H9 (cell line): ENCODE data around the gene ROPN1B. TPM values are rescaled to one million over a fixed set of nuclear protein-coding genes. Genes with fewer than 3 reads are reported as not detected.
"Not testable (repeated sequence)": the region's sequence is repeated elsewhere in the genome, so short reads cannot be mapped to it uniquely, and the experiment has no call there.

ENCODE experiments used
- DNase-seq: peaks from one replicate; pipeline ENCODE4 v3.0.0-alpha.2; 2017
- H2AFZ ChIP-seq: one replicate; pipeline ENCODE4 v1.6.1; 2013; ENCODE audit warnings: mild to moderate bottlenecking, low read length, control low read depth, moderate library complexity
- H2AK5ac ChIP-seq: 2 replicates; pipeline ENCODE4 v1.6.1; 2013; ENCODE audit warnings: low read length, control low read depth, mixed read lengths; ENCODE audit not compliant: insufficient read length
- H2BK120ac ChIP-seq: one replicate; pipeline ENCODE4 v1.6.1; 2013; ENCODE audit warnings: low read depth, mild to moderate bottlenecking, low read length, control low read depth, inconsistent platforms; ENCODE audit not compliant: poor library complexity, severe bottlenecking
- H2BK12ac ChIP-seq: 2 replicates; pipeline ENCODE4 v1.6.1; 2013; ENCODE audit warnings: low read length, control low read depth, mixed read lengths, low read depth; ENCODE audit not compliant: insufficient read length
- H2BK15ac ChIP-seq: 2 replicates; pipeline ENCODE4 v1.6.1; 2013; ENCODE audit warnings: low read depth, low read length, control low read depth
- H2BK20ac ChIP-seq: one replicate; pipeline ENCODE4 v1.6.1; 2013; ENCODE audit warnings: low read depth, mild to moderate bottlenecking, low read length, control low read depth, inconsistent platforms; ENCODE audit not compliant: poor library complexity, severe bottlenecking
- H2BK5ac ChIP-seq: 2 replicates; pipeline ENCODE4 v1.6.1; 2013; ENCODE audit warnings: low read length, control low read depth, mixed read lengths; ENCODE audit not compliant: insufficient read length
- H3K14ac ChIP-seq: 2 replicates; pipeline ENCODE4 v1.6.1; 2013; ENCODE audit warnings: low read length, control low read depth; ENCODE audit not compliant: insufficient read depth
- H3K18ac ChIP-seq: 2 replicates; pipeline ENCODE4 v1.6.1; 2013; ENCODE audit warnings: low read depth, mild to moderate bottlenecking, mixed read lengths, low read length, control low read depth; ENCODE audit not compliant: insufficient read length
- H3K23ac ChIP-seq: 2 replicates; pipeline ENCODE4 v1.6.1; 2013; ENCODE audit warnings: low read length, control low read depth, mixed read lengths, low read depth; ENCODE audit not compliant: insufficient read length
- H3K23me2 ChIP-seq: 2 replicates; pipeline ENCODE4 v1.6.1; 2013; ENCODE audit warnings: low read depth, mild to moderate bottlenecking, mixed read lengths, low read length, control low read depth; ENCODE audit not compliant: insufficient read length, poor library complexity, severe bottlenecking
- H3K27ac ChIP-seq: 2 replicates; pipeline ENCODE4 v1.5.1; 2013; ENCODE audit warnings: low read length, control low read depth, mixed read lengths, low read depth; ENCODE audit not compliant: insufficient read length
- H3K27me3 ChIP-seq: 2 replicates; pipeline ENCODE4 v1.6.1; 2013; ENCODE audit warnings: low read length, control low read depth, inconsistent platforms; ENCODE audit not compliant: insufficient read depth
- H3K4ac ChIP-seq: 2 replicates; pipeline ENCODE4 v1.6.1; 2013; ENCODE audit warnings: low read depth, mild to moderate bottlenecking, control low read depth, inconsistent platforms, low read length, moderate library complexity
- H3K4me1 ChIP-seq: 2 replicates; pipeline ENCODE4 v1.6.1; 2013; ENCODE audit warnings: low read length, control low read depth, inconsistent platforms; ENCODE audit not compliant: insufficient read depth
- H3K4me2 ChIP-seq: 2 replicates; pipeline ENCODE4 v1.6.1; 2013; ENCODE audit warnings: low read length, control low read depth, mixed read lengths; ENCODE audit not compliant: insufficient read length, insufficient read depth
- H3K56ac ChIP-seq: 2 replicates; pipeline ENCODE4 v1.6.1; 2013; ENCODE audit warnings: low read depth, mild to moderate bottlenecking, mixed read lengths, low read length, control low read depth; ENCODE audit not compliant: insufficient read length
- H3K79me1 ChIP-seq: 2 replicates; pipeline ENCODE4 v1.6.1; 2013; ENCODE audit warnings: low read depth, mild to moderate bottlenecking, moderate library complexity, low read length, control low read depth, inconsistent platforms; ENCODE audit not compliant: insufficient read depth, poor library complexity, severe bottlenecking
- H3K79me2 ChIP-seq: 2 replicates; pipeline ENCODE4 v1.6.1; 2013; ENCODE audit warnings: low read length, control low read depth, inconsistent platforms; ENCODE audit not compliant: insufficient read depth
- H3K9ac ChIP-seq: 2 replicates; pipeline ENCODE4 v1.6.1; 2013; ENCODE audit warnings: low read length, control low read depth, mixed read lengths; ENCODE audit not compliant: insufficient read length; ENCODE audit errors: extremely low read depth
- H3K9me3 ChIP-seq: one replicate; pipeline ENCODE4 v1.6.1; 2013; ENCODE audit warnings: low read depth, low read length, inconsistent platforms; ENCODE audit not compliant: control insufficient read depth
- H3T11ph ChIP-seq: one replicate; pipeline ENCODE4 v1.6.1; 2013; ENCODE audit warnings: mild to moderate bottlenecking, low read length, control low read depth, inconsistent platforms
- H4K20me1 ChIP-seq: one replicate; pipeline ENCODE4 v1.6.1; 2013; ENCODE audit not compliant: control insufficient read depth, insufficient read length, insufficient read depth
- H4K5ac ChIP-seq: 2 replicates; pipeline ENCODE4 v1.6.1; 2013; ENCODE audit warnings: low read depth, mild to moderate bottlenecking, mixed read lengths, low read length, control low read depth; ENCODE audit not compliant: insufficient read length
- H4K8ac ChIP-seq: replicated peaks from 2 replicates; pipeline ENCODE4 v1.6.1; 2013; ENCODE audit warnings: low read length, control low read depth, mixed read lengths, low read depth; ENCODE audit not compliant: insufficient read length
- H4K91ac ChIP-seq: 2 replicates; pipeline ENCODE4 v1.6.1; 2013; ENCODE audit warnings: low read depth, mild to moderate bottlenecking, moderate library complexity, mixed read lengths, low read length, control low read depth; ENCODE audit not compliant: insufficient read length
- H3K27ac Mint-ChIP-seq, 3 experiments: 2 replicates in 2 of 3; 3 replicates in 1 of 3; pipeline ENCODE4 v1.8.0; 2020 to 2021; ENCODE audit warnings: mixed read lengths in 3 of 3, mild to moderate bottlenecking in 1 of 3, moderate library complexity in 1 of 3
- H3K27me3 Mint-ChIP-seq: 2 replicates; pipeline ENCODE4 v1.8.0; 2021; ENCODE audit warnings: low read depth, mild to moderate bottlenecking, moderate library complexity, mixed read lengths
- H3K36me3 Mint-ChIP-seq, 3 experiments: 2 replicates in 2 of 3; 3 replicates in 1 of 3; pipeline ENCODE4 v1.8.0; 2020 to 2021; ENCODE audit warnings: low read depth in 3 of 3, mixed read lengths in 3 of 3; ENCODE audit not compliant: insufficient read depth in 1 of 3
- H3K4me1 Mint-ChIP-seq, 2 experiments: 2 replicates each; pipeline ENCODE4 v1.8.0; 2020; ENCODE audit warnings: mixed read lengths in 2 of 2
- H3K4me3 Mint-ChIP-seq, 2 experiments: 2 replicates in 1 of 2; 3 replicates in 1 of 2; pipeline ENCODE4 v1.8.0; 2020 to 2021; ENCODE audit warnings: mild to moderate bottlenecking in 2 of 2, mixed read lengths in 2 of 2, moderate library complexity in 1 of 2
- H3K9me3 Mint-ChIP-seq, 2 experiments: 2 replicates in 1 of 2; 3 replicates in 1 of 2; pipeline ENCODE4 v1.8.0; 2020; ENCODE audit warnings: mild to moderate bottlenecking in 2 of 2, mixed read lengths in 2 of 2, moderate library complexity in 1 of 2
- WGBS: extraction: QIAGEN DNeasy Blood & Tissue Kit; methylation state at CpG from one replicate; pipeline ENCODE4 v1.1.7; 2013; ENCODE audit warnings: missing lambda C conversion rate, low lambda C conversion rate, mixed read lengths; ENCODE audit not compliant: insufficient read length; ENCODE audit errors: extremely low coverage; 5-methylcytosine and 5-hydroxymethylcytosine counted together
- total RNA-seq: library from RNA; stranded (reverse); gene quantifications from 2 replicates; pipeline ENCODE4 v1.2.1, GENCODE V29; 2021

Gene ROPN1B
- total RNA-seq, 1 experiment from 2014 or later = not detected

DNA sequence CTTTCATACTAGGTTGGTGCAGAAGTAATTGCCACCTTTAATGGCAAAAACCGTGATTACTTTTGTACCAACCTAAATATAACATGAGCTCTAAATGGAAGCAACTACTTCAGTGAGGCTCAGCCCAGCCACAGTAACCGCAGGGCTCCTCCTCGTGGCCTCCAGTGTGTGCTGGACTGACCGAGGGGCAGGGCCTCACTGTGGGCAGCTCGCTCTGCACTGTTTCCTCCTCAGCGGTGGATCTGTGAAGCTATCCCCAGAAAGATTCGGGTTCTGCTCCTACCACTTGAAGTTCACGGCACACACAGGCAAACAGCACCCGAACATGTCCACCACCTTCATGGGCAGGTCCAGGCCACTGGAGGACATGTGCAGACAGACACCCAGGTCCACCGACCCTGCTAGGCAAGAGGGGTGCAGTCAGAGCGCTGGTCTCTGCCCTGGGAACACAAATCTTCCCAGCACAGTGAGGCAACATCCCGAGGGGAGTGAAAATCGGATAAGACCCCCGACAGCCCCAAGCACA, 37.6 kb upstream of the ROPN1B start:
- no CpG with 5 or more reads among the region's 14 CpGs for WGBS
- H3K9me3 ChIP-seq, H3K36me3 Mint-ChIP-seq, H3T11ph ChIP-seq, H3K4me3 Mint-ChIP-seq, H3K27me3 Mint-ChIP-seq, H3K79me2 ChIP-seq, H2BK5ac ChIP-seq, H3K14ac ChIP-seq, H2BK20ac ChIP-seq, DNase-seq, H3K27me3 ChIP-seq, H3K27ac Mint-ChIP-seq, H2BK12ac ChIP-seq, H4K5ac ChIP-seq, H2BK120ac ChIP-seq, H3K9me3 Mint-ChIP-seq, H3K23ac ChIP-seq, H4K20me1 ChIP-seq, H2AK5ac ChIP-seq, H3K27ac ChIP-seq, H3K9ac ChIP-seq, H3K79me1 ChIP-seq, H3K23me2 ChIP-seq, H3K18ac ChIP-seq, H2AFZ ChIP-seq, H3K56ac ChIP-seq, H4K91ac ChIP-seq, H3K4ac ChIP-seq, H4K8ac ChIP-seq, H3K4me1 ChIP-seq, H2BK15ac ChIP-seq, H3K4me2 ChIP-seq: not testable (repeated sequence)
- H3K4me1 Mint-ChIP-seq = peaks cover 17 to 21% of the 10 kb centered on the region in 2 experiments

DNA sequence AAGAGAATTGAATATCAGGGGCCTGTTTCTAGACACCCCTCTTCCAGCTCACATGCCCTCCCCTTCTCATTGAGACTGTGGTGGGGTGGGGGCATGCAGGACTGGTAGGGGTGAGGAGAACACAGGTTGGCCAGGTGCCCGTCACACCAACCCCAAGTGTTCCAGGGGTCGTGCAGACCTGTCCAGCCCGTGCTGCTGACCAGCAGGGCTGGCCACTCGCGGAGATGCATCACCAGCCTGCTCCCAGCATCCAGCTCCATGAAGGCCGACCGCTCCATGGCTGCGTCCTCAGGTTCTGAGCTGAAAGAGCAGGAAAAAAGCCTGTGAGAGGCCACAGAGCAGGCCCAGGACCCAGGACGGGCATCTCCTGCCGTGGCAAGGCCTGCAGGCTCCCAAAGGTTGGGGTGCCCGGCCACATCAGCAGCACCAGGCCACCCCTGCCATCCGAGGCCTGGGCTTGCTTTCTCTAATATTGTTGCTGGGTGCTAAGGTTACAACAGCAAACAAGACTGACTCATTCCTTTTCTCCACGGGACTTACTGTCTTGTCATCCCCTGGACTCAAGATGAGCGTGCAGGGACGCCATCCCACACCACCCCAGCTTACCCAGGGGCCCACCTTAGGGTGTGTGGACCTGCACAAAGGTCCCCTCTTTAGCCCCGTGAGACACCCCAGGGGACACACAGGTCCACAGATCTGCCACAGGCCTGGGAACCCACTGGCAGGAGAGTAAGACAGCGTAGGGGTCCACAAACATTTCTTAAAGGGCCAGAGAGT, 35.4 kb upstream of the ROPN1B start:
- peaks cover 18 to 24% of the 10 kb centered on the region in 2 experiments for H3K4me1 Mint-ChIP-seq
- not testable (repeated sequence) for H2BK120ac ChIP-seq, H2BK15ac ChIP-seq, H3K56ac ChIP-seq, H3K9me3 Mint-ChIP-seq, H4K91ac ChIP-seq, H2BK12ac ChIP-seq, H3K18ac ChIP-seq, H3K4ac ChIP-seq, H3K79me2 ChIP-seq, H3K27me3 ChIP-seq, H3K14ac ChIP-seq, H4K8ac ChIP-seq, H3K4me1 ChIP-seq, H2BK20ac ChIP-seq, DNase-seq, H3K27ac ChIP-seq, H3T11ph ChIP-seq, H2BK5ac ChIP-seq, H2AK5ac ChIP-seq, H3K79me1 ChIP-seq, H3K4me3 Mint-ChIP-seq, H3K9ac ChIP-seq, H2AFZ ChIP-seq, H4K20me1 ChIP-seq, H3K23ac ChIP-seq, H3K36me3 Mint-ChIP-seq, H3K9me3 ChIP-seq, H3K27ac Mint-ChIP-seq, H3K4me2 ChIP-seq, H3K27me3 Mint-ChIP-seq, H4K5ac ChIP-seq, H3K23me2 ChIP-seq
- no CpG with 5 or more reads among the region's 17 CpGs for WGBS
